Stromal cell of bone marrow (primary cell): Measurements from ENCODE around the gene TUT1.
"Not testable (repeated sequence)": the region's sequence is repeated elsewhere in the genome, so short reads cannot be mapped to it uniquely, and the experiment has no call there.

Source experiments
- DNase-seq: peaks from one replicate; pipeline ENCODE4 v3.0.0-alpha.2; 2012; ENCODE audit warnings: low read depth

TUT1 gene, protein sequence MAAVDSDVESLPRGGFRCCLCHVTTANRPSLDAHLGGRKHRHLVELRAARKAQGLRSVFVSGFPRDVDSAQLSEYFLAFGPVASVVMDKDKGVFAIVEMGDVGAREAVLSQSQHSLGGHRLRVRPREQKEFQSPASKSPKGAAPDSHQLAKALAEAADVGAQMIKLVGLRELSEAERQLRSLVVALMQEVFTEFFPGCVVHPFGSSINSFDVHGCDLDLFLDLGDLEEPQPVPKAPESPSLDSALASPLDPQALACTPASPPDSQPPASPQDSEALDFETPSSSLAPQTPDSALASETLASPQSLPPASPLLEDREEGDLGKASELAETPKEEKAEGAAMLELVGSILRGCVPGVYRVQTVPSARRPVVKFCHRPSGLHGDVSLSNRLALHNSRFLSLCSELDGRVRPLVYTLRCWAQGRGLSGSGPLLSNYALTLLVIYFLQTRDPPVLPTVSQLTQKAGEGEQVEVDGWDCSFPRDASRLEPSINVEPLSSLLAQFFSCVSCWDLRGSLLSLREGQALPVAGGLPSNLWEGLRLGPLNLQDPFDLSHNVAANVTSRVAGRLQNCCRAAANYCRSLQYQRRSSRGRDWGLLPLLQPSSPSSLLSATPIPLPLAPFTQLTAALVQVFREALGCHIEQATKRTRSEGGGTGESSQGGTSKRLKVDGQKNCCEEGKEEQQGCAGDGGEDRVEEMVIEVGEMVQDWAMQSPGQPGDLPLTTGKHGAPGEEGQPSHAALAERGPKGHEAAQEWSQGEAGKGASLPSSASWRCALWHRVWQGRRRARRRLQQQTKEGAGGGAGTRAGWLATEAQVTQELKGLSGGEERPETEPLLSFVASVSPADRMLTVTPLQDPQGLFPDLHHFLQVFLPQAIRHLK

DNA sequence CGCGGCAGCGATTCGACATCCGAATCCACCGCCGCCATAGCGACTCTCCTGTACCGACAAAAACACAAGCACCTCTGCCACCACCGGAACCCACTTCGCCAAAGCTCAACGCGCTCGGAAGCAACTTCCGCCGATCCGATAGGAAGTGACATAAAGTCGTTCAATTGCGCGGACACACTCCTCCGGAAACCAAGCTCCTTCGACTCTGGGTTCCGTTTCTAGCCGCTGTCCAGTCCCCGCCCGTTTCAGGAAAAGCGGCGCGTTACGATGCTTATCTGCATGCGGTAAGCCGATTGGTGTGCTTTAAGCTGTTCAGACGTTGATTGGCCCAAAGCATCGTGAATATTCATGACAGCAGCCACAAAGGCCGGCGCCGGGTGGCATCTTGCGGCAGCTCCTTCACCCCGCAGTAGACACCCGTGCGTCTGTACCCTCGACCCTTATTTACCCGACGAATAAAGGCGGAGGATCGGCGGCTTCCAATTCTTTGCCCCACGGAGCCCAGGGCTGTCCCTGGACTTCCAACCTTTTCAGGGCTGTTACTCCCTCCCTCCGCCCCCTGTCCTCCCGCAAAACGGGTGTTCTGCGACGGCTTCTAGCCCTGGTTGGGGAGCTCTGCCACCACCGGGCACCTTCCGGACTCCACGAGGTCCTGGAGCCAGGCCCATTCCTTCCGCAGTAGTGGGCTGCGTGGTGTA is at the start of gene TUT1:
TSS of gene TUT1 (minus strand) at position 76 of the 698 bp plus-strand sequence. CDS start at position 38, 38 bp downstream.
- DNase-seq, result peak; percentile 98

- no peak for DNase-seq
Measured at GRCh38 chr11:62632492-62632891, 41.2 kb upstream of the TUT1 start.

GRCh38 chr11:62627713-62628112 is 36.4 kb upstream of the TUT1 start:
- no peak for DNase-seq

GRCh38 chr11:62622476-62623089 is 31.3 kb upstream of the TUT1 start:
- DNase-seq, result no peak

DNA sequence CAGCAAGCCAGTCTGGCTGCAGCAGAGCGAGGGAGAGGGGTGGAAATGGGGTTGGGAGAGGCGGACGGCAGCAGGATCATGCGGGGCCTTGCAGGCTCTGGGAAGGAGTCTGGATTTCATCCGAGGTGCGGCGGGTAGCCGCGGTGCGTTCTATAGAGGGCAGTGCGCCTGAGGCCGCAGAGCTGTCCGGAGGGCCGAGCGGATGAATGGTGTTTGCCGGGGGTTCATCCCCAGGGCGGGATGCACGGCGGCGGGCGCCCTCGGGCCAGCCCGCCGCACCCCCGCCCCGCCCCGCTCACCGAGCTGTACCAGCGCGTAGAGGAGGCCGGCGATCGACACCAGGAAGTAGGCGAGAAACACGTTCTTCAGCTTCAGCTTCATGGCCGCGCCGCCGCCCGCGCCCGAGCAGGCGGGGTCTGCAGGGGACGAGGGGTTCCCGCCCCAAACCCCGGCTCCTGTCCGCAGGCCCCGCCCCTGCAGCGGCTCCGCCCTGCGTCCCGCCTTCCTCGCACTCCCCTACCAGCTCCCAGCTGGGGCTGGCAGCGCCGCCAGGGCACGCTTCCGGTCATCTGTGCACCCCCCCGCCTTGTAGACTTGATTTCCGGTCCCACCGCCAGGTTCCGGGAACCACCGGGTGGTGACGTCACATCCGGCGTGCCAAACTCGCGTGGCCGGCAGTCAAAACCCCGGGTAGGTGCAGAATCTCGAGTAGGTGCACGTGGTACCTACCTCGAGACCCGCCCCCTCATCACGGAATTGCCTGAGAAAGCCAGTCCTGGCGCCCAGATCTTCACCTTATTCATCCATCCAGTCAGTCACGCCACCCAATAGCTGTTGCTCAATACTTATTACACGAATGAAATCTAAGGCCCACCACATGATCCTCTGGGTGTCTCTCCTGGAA is 30.5 kb upstream of the TUT1 start, which contains the start of gene B3GAT3:
TSS of gene B3GAT3 (minus strand) at position 420 of the 904 bp plus-strand sequence. CDS start at position 381, 39 bp downstream.
- DNase-seq, result peak; percentile 96

- no peak for DNase-seq
Measured at GRCh38 chr11:62621027-62621566, 29.8 kb upstream of the TUT1 start.

- not testable (repeated sequence) for DNase-seq
Measured at GRCh38 chr11:62616957-62617356, 25.6 kb upstream of the TUT1 start.

- DNase-seq, result no peak
Measured at GRCh38 chr11:62615521-62615920, 24.2 kb upstream of the TUT1 start.

DNA sequence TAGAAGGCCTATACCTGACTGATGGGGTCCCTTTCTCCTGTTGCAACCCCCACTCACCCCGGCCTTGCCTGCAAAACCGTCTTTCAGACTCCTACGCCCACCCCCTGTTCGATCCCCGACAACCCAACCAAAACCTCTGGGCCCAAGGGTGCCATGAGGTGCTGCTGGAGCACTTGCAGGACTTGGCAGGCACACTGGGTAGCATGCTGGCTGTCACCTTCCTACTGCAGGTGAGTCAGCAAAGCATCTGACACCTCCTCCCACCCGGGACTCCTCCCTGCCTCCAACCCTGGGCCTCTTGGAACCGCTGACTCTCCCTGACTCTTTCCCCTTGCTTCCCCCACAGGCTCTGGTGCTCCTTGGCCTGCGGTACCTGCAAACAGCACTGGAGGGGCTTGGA is 23.0 kb upstream of the TUT1 start:
- no peak for DNase-seq

- no peak for DNase-seq
Measured at GRCh38 chr11:62613291-62613778, 22.0 kb upstream of the TUT1 start.

DNA sequence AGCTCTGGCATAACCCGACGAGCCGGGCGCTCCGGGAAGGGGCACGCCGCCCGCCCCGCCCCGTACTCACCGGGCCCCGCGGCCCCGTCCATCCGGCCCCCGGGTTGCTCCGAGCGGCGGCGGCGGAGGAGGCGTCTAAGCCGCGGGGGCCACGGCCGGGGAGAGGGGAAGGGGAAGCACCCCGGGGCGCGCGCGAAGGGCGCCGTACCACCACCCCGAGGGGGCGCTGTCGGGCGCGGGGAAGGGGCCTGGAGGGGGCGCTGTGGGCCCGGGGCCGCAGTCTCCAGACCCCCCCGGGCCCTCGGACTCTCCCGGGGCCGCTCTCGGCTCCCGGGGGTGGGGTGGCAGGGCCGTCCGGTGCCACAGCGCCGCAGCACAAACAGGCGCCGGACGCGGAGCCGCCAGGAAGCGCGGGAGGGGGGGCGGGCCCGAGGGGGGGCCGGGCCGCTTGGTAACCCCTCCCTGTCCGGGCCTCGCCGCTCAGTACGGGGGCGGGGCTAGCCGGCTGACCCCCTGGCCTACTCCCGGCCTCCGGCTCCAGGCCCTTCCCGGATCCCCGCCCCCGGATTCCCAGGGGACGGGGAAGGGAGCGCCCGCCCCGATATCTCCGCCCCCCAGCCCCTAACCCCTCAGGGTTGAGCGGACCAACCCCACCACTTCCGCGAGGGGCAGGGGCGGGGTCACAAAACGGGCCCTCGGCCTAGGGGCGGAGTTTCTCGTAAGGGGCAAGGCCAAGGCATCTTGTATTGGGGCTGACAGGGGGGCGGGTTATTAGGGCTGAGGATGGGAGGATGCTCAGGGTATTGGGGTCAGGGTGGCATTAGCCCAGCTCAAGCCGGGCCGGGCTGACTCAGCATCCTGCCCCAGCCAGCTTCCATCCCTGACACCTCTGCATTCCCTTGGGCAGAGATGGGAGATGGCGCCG is 21.3 kb upstream of the TUT1 start, which contains the start of the genes EML3 and ROM1:
TSS of gene EML3 (minus strand) at position 410 of the 925 bp plus-strand sequence. CDS start at position 92, 318 bp downstream.
TSS of gene ROM1 (plus strand) at position 892 of the 925 bp plus-strand sequence. CDS start at position 917, 25 bp downstream.
- peak; percentile 77 for DNase-seq

DNA sequence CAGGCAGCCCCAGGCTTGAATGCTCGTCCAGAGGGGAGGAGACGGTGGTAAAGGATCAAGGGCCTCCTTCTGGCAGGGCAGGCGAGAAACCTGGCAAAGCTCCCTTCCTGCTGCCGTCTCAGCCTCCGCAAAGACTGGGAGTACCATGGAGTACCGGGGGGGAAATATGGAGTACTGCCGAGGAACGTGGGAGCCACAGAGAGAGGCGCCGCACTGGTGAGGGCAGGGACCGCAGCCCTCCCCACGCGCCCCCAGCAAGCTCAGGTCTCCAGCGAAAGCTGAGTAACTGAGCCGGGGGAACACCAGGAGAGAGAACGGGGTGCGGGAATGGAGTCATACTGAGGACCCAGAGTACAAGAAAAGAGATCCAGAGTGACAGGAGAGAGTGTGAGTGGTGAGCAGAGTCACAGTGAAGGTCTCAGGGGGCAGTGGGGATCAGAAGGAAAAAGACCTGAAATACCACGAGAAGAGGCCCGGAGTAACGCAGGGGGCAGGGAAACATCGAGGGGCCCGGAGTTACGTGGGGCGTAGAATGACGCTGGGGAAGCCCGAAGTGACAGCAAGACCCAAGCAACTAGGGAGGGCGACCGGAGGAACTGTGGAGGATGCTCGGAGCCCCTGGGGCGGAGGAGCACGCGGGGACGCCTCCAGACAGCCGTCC is 20.5 kb upstream of the TUT1 start:
- DNase-seq, result peak; percentile 36

GRCh38 chr11:62610814-62611704 is 19.7 kb upstream of the TUT1 start:
- no peak for DNase-seq

DNA sequence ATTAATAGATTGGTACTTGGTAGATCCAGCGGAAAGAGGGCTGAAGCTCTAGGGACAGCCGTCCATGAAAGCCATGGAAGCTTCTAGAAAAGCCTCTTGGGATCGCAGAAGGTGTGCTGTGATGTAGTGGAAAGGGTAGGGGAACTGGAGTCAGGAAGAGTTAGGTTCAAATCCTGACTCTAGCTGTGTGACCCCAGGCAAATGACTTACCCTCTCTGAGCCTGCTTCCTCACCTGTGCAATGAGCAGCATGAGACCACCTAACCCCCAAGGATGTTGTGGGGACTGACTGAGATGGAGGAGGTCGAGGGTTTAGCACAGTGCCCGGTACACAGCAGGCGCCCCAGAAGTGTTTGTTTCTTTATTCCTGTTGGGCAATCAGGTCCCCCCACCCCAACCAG is 19.1 kb upstream of the TUT1 start:
- no peak for DNase-seq

DNA sequence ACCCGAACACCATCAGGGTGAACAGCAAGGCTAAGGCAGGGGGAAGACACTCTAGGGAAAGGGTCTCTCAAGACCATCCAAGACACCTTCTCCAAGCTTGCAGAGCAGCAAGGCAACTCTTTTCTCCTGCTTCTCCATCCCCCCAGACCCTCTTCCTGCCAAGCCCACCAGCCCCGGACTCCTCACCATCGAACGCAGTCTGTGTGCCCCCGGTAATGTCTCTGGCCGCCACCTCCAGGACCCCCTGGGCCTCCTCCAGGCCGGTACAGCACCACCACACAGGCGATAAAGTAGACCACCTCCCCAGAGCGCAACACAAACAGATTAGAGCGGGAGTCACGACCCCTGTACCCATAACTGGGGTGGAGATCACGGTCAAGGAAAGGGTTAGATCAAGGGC is 17.5 kb upstream of the TUT1 start:
- DNase-seq, result no peak

- no peak for DNase-seq
Measured at GRCh38 chr11:62607714-62608113, 16.4 kb upstream of the TUT1 start.

DNA sequence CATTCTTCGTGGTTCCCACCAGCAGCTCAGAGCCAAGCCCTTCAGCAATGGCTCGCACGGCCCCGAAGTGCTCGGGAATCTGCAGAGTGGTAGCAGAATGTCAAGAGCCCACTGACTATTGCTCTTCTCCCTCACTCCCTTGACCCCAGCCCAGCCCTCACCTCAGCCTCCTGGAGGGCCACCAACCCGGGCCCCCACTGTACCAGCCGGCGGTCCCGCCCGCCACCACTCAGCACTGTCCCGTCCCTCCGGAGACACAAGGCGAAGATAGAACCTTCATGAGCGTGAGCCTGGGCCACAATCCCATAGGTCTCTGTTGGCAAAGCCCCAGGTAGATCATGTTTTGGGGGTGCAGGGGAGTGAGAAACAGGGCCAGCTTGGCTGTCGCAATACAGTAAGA is 14.6 kb upstream of the TUT1 start:
- no peak for DNase-seq
